WTC11 (cell line): ENCODE results near the gene CIB2.

ENCODE experiments used
- CTCF ChIP-seq: fragments of 200-600 bp; IDR thresholded peaks from 2 replicates; pipeline ENCODE4 v1.8.0; 2022; ENCODE audit warnings: antibody characterized with exemption
- ZNF121 ChIP-seq: sonication (generic); formaldehyde crosslinking; IDR thresholded peaks from 2 replicates; pipeline ENCODE4 v1.8.0; 2023; ENCODE audit warnings: missing genetic modification reagents

- no peak for TF ChIP-seq ZNF121
- TF ChIP-seq CTCF = no peak
Measured at GRCh38 chr15:78170848-78171773, 39.9 kb upstream of the CIB2 start.
